Osteoblast (primary cell): ENCODE data around the gene NIP7. TPM values are rescaled to one million over a fixed set of nuclear protein-coding genes. Genes with fewer than 3 reads are reported as not detected.

Experiments used
- DNase-seq: peaks from one replicate; pipeline ENCODE4 v3.0.0; 2011; ENCODE audit warnings: low spot score, mixed read lengths; ENCODE audit not compliant: insufficient read length; ENCODE audit errors: missing footprints
- H2AFZ ChIP-seq: 2 replicates; pipeline ENCODE4 v1.6.0; 2011; ENCODE audit warnings: mild to moderate bottlenecking, low read length
- H3K27ac ChIP-seq: 2 replicates; pipeline ENCODE4 v1.5.1; 2011; ENCODE audit warnings: mild to moderate bottlenecking, low read depth, low read length, moderate library complexity
- H3K27me3 ChIP-seq: 2 replicates; pipeline ENCODE4 v1.6.0; 2012; ENCODE audit warnings: mild to moderate bottlenecking, control low read depth, inconsistent platforms, low read length, moderate library complexity; ENCODE audit not compliant: insufficient read depth
- H3K36me3 ChIP-seq: 2 replicates; pipeline ENCODE4 v1.5.1; 2011; ENCODE audit warnings: mild to moderate bottlenecking, low read length, control low read depth, moderate library complexity; ENCODE audit not compliant: insufficient read depth
- H3K4me1 ChIP-seq: 2 replicates; pipeline ENCODE4 v1.5.1; 2011; ENCODE audit warnings: mild to moderate bottlenecking, low read length, control low read depth, moderate library complexity; ENCODE audit not compliant: insufficient read depth
- H3K4me2 ChIP-seq: 2 replicates; pipeline ENCODE4 v1.6.0; 2011; ENCODE audit warnings: mild to moderate bottlenecking, low read length; ENCODE audit not compliant: insufficient read depth
- H3K4me3 ChIP-seq: fragments of 200-600 bp; sonication (generic); 3 replicates; pipeline ENCODE4 v1.5.1; 2012; ENCODE audit warnings: mild to moderate bottlenecking, low read length, inconsistent platforms; ENCODE audit not compliant: insufficient read depth
- H3K79me2 ChIP-seq: 2 replicates; pipeline ENCODE4 v1.6.0; 2012; ENCODE audit warnings: mild to moderate bottlenecking, low read length, control low read depth, inconsistent platforms; ENCODE audit not compliant: insufficient read depth
- H3K9me3 ChIP-seq: 2 replicates; pipeline ENCODE4 v1.5.1; 2011; ENCODE audit warnings: low read depth, low read length, control low read depth
- H4K20me1 ChIP-seq: 2 replicates; pipeline ENCODE4 v1.6.0; 2012; ENCODE audit warnings: mild to moderate bottlenecking, low read length, control low read depth; ENCODE audit not compliant: insufficient read depth
- total RNA-seq: library from RNA; depleted of rRNA; stranded (reverse); fragments of >200 nt; gene quantifications from 2 replicates; pipeline ENCODE4 v1.2.3, GENCODE V29; 2012
- TF ChIP-seq, protein P1 (sequence below): IDR thresholded peaks from 2 replicates; pipeline ENCODE4 v1.5.1; 2011; ENCODE audit warnings: mild to moderate bottlenecking, low read depth, low read length, moderate library complexity; ENCODE audit errors: extremely low read depth

NIP7 gene
- total RNA-seq, 1 donor = 22.8 TPM

DNA sequence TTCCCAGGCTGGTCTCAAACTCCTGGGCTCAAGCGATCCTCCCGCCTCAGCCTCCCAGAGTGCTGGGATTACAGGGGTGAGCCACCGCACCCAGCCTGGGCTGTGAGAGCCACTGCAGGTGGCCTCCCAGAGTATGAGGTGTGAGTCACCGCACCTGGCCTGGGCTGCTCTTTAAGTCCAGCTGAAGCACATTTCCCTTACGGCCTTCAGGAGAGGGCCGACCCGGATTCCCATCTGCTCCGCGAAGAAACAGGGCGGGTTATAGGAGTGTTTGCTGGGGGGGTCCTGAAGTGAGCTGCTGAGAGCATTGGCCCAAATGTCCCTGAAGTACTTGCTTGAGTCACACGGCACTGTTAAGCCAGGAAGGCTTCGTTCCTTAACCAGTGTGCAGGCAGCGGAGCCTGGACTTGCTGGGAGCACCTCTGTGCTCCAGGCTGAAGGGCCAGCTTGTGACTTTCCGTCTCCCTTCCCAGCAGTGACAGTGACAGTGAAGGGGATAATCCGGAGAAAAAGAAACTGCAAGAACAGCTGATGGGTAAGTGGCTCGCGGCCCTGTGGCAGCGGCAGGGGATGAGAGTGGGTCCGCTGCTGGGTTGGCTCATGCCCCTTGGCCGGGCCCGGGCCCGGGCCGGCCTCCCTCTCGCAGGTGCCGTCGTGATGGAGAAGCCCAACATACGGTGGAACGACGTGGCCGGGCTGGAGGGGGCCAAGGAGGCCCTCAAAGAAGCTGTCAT lies 21.2 kb upstream of the NIP7 start:
- Histone ChIP-seq H3K9me3 (no peaks in the 10 kb centered on the region), H4K20me1 (peaks cover 32% of the 10 kb centered on the region), H3K4me2 (no peak overlapping the region), H3K79me2 (peaks cover 84% of the 10 kb centered on the region), H3K27ac (no peak overlapping the region), H3K36me3 (peaks cover 92% of the 10 kb centered on the region), H3K27me3 (no peaks in the 10 kb centered on the region), H3K4me1 (no peaks in the 10 kb centered on the region), H2AFZ (no peak overlapping the region), H3K4me3 (no peak overlapping the region)
- TF ChIP-seq, protein P1, sequence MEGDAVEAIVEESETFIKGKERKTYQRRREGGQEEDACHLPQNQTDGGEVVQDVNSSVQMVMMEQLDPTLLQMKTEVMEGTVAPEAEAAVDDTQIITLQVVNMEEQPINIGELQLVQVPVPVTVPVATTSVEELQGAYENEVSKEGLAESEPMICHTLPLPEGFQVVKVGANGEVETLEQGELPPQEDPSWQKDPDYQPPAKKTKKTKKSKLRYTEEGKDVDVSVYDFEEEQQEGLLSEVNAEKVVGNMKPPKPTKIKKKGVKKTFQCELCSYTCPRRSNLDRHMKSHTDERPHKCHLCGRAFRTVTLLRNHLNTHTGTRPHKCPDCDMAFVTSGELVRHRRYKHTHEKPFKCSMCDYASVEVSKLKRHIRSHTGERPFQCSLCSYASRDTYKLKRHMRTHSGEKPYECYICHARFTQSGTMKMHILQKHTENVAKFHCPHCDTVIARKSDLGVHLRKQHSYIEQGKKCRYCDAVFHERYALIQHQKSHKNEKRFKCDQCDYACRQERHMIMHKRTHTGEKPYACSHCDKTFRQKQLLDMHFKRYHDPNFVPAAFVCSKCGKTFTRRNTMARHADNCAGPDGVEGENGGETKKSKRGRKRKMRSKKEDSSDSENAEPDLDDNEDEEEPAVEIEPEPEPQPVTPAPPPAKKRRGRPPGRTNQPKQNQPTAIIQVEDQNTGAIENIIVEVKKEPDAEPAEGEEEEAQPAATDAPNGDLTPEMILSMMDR = no peak
- peak; percentile 34 for DNase-seq

DNA sequence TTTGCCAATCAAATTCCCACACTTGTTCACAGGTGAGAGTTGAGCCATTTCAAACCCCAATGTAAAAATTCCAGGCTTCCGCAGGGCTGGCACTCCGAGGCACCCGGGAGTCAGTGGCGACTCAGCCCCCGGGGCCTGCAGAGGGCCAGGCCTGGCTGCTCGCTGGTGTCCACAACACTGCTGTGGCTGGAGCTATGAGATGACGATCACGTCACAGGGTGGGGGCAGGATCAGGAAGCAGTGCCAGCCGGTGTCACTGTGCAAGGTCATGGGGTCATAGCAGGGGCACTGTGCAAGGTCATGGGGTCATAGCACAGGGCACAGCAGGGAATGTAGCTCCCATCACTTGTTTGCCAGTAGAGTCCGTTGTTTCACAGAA lies 20.7 kb upstream of the NIP7 start:
- Histone ChIP-seq H3K27me3 (no peaks in the 10 kb centered on the region), H3K79me2 (peaks cover 82% of the 10 kb centered on the region), H3K36me3 (peaks cover 96% of the 10 kb centered on the region), H3K4me1 (no peaks in the 10 kb centered on the region), H3K27ac (no peak overlapping the region), H3K4me2 (no peak overlapping the region), H2AFZ (no peak overlapping the region), H3K9me3 (no peaks in the 10 kb centered on the region), H3K4me3 (no peak overlapping the region), H4K20me1 (peaks cover 27% of the 10 kb centered on the region)
- TF ChIP-seq, protein P1 = no peak
- peak; percentile 58 for DNase-seq

DNA sequence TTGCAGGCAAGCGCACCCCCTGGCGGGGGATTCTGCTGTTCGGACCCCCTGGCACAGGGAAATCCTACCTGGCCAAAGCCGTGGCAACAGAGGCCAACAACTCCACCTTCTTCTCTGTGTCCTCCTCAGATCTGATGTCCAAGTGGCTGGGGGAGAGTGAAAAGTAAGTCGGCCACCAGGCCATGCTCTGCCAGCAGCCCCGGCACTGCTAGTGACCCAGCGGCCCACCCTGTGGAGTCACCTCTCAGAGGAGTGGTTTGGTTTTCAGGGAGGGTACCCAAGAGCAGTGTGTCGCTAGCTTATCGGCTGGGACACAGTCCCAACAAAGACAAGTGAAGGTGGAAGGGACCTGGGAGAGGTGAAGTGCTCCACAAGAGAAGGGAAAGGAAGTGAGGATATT lies 20.2 kb upstream of the NIP7 start:
- Histone ChIP-seq H3K36me3 (peaks cover 96% of the 10 kb centered on the region), H3K27me3 (no peaks in the 10 kb centered on the region), H3K4me2 (no peak overlapping the region), H4K20me1 (peaks cover 22% of the 10 kb centered on the region), H3K79me2 (peaks cover 82% of the 10 kb centered on the region), H3K4me1 (no peaks in the 10 kb centered on the region), H3K27ac (no peak overlapping the region), H3K9me3 (no peaks in the 10 kb centered on the region), H3K4me3 (no peak overlapping the region), H2AFZ (no peak overlapping the region)
- TF ChIP-seq, protein P1 = no peak
- DNase-seq = no peak

DNA sequence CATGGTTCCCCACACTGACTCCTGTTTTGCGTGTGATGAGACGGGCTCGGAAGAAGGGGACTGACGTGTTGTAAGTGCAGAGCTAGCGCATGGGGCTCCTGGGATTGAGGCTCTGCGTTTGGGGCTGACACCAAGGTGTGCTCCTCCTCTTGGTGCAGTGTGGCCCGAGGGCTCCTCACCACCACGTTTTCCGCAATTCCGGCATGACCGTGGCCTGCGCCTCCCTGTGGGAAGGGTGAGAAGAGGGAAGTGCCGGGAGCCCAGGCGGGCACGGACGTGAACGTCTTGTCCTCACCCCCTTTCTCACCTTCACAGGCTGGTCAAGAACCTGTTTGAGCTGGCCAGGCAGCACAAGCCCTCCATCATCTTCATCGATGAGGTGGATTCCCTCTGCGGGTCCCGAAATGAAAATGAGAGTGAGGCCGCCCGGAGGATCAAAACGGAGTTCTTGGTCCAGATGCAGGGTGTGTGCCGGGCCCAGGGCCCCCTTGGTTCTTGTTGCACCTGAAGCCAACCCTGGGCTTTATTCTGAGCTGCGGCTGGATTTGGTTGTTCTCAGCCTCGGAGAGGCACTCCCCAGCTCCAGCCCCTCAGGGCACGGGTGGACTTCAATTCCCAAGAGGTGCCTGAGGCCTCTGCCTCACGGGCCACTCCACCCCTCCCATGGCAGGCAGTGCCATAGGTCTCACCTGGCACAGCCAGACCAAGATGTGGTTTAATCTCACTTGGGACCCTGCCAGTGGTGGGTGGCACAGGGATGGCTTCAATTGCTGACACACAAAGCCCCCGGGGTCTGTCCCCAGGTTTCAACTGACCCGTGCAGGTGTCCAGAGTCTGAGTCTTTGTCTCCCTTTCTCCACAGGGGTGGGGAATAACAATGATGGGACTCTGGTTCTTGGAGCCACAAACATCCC lies 19.5 kb upstream of the NIP7 start:
- no peaks in the 10 kb centered on the region for H3K27me3 ChIP-seq
- H3K4me1 ChIP-seq = no peaks in the 10 kb centered on the region
- H3K9me3 ChIP-seq = no peaks in the 10 kb centered on the region
- H3K79me2 ChIP-seq = peaks cover 82% of the 10 kb centered on the region
- H3K4me2 ChIP-seq = no peak overlapping the region
- H3K27ac ChIP-seq = no peak overlapping the region
- no peak overlapping the region for H2AFZ ChIP-seq
- TF ChIP-seq, protein P1 = no peak
- peaks cover 27% of the 10 kb centered on the region for H4K20me1 ChIP-seq
- H3K36me3 ChIP-seq = peaks cover 96% of the 10 kb centered on the region
- DNase-seq = peak; percentile 80
- no peak overlapping the region for H3K4me3 ChIP-seq
